NCI-H2107 (cell line): ENCODE results near the gene ABCC10.
"Not testable (repeated sequence)": the region's sequence is repeated elsewhere in the genome, so short reads cannot be mapped to it uniquely, and the experiment has no call there.

ENCODE experiments used
- DNase-seq: peaks from one replicate; lab custom pipeline; 2025; lab: John Stamatoyannopoulos, UW

ABCC10 gene

DNA sequence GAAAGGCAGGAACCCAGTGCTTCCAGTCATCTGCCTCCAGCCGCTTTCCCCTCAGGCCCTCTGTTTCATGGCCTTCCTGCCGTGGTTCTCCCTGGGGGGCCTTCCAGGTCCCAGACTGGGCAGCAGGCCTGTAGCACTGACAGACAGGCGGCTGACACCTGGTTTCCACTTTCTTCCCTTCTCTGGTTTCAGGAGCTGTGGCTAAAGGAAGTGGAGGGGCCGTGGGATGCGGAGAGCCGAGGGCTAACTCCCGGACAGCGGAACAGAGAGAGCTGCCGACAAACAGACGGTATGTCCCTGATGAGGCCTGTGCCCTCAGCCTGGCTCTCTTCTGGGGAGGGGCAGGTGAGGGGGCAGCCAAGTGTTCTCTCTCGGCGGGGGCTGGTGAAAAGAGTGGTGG lies 70.3 kb downstream of the ABCC10 start:
- DNase-seq: no peak

DNA sequence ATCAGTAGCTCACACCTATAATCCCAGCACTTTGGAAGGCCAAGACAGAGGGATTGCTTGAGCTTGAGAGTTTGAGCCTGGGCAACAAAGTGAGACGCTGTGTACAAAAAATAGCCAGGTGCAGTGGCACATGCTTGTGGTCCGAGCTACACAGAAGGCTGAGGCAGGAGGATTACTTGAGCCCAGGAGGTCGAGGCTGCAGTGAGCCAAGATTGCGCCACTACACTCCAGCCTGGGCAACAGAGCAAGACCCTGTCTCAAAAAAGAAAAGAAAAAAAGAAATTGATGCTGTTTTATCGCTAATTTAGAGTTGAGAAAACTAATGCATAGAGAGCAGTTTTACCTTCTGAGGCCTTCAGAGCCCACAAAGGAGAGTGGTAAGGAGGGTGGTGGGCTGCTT lies 71.0 kb downstream of the ABCC10 start:
- DNase-seq: not testable (repeated sequence)

- no peak for DNase-seq
Measured at GRCh38 chr6:43499028-43499815, 71.9 kb downstream of the ABCC10 start.
